Gastrocnemius medialis (tissue), 4 donors: ENCODE measurements around the gene ANXA10.

Experiments used
- POLR2A ChIP-seq, 2 donors: fragments of 450-650 bp; IDR thresholded peaks; one replicate each; pipeline ENCODE4 v1.6.1; 2017; ENCODE audit warnings: antibody characterized with exemption in 2 of 2, mild to moderate bottlenecking in 2 of 2, moderate library complexity in 2 of 2
- TF ChIP-seq, protein P1 (sequence below), 5 experiments: fragments of 450-650 bp in 3 of 5; fragments of 200-600 bp in 2 of 5; sonication (generic) in 2 of 5; IDR thresholded peaks in 4 of 5; conservative IDR thresholded peaks in 1 of 5; 1 replicate in 4 of 5; 2 replicates in 1 of 5; pipeline ENCODE4 v1.5.1; 2016 to 2019; ENCODE audit warnings: antibody characterized with exemption in 5 of 5, mild to moderate bottlenecking in 3 of 5, moderate library complexity in 3 of 5

GRCh38 chr4:168129802-168130201, 37.5 kb downstream of the ANXA10 start:
- TF ChIP-seq, protein P1, sequence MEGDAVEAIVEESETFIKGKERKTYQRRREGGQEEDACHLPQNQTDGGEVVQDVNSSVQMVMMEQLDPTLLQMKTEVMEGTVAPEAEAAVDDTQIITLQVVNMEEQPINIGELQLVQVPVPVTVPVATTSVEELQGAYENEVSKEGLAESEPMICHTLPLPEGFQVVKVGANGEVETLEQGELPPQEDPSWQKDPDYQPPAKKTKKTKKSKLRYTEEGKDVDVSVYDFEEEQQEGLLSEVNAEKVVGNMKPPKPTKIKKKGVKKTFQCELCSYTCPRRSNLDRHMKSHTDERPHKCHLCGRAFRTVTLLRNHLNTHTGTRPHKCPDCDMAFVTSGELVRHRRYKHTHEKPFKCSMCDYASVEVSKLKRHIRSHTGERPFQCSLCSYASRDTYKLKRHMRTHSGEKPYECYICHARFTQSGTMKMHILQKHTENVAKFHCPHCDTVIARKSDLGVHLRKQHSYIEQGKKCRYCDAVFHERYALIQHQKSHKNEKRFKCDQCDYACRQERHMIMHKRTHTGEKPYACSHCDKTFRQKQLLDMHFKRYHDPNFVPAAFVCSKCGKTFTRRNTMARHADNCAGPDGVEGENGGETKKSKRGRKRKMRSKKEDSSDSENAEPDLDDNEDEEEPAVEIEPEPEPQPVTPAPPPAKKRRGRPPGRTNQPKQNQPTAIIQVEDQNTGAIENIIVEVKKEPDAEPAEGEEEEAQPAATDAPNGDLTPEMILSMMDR (IDR thresholded peaks at IDR 0.05 in 4 of 5, conservative IDR thresholded peaks at IDR 0.05 in 1 of 5), result no peak
- no peak for TF ChIP-seq POLR2A (IDR thresholded peaks at IDR 0.05)
